ENCODE measurements around the gene ARHGEF2.

Gene ARHGEF2

GRCh38 chr1:155904261-155904660, 74.1 kb downstream of the ARHGEF2 start:
- DNase-seq: no peak

- no peak for DNase-seq
These were observed 78.2 kb downstream of the ARHGEF2 start for GRCh38 chr1:155900161-155900560.

- DNase-seq: no peak
These were observed 78.7 kb downstream of the ARHGEF2 start for GRCh38 chr1:155899683-155900082.

- no peak for DNase-seq
These were observed 79.5 kb downstream of the ARHGEF2 start for GRCh38 chr1:155898888-155899287.

- no peak for DNase-seq
These were observed 80.6 kb downstream of the ARHGEF2 start for GRCh38 chr1:155897746-155898145.

Measured in activated CD4-positive, alpha-beta T cell treated with anti-CD3 and anti-CD28 coated beads, Interleukin-2, amount 50 U/mL, for 48 hours (primary cell).